Liver (tissue), 3 donors: ENCODE measurements around the gene FBXO34.

Experiments used
- CTCF ChIP-seq: fragments of 150-350 bp; IDR thresholded peaks from 2 replicates; pipeline ENCODE4 v1.5.1; 2017; ENCODE audit warnings: improper control_type of control experiment, low read depth, low read length; ENCODE audit not compliant: missing input control
- JUND ChIP-seq, 2 donors: IDR thresholded peaks; 2 replicates each; pipeline ENCODE4 v1.6.1; 2016; ENCODE audit warnings: antibody characterized with exemption in 2 of 2
- donor health status: healthy.
- donor health status: healthy.

- TF ChIP-seq CTCF (no peak), JUND (IDR thresholded peaks at IDR 0.05) (no peak)
Observed at GRCh38 chr14:55317542-55318306, 46.5 kb downstream of the FBXO34 start.
